GM18861 (cell line): ENCODE results near the gene CDH4.

Source experiments
- ATAC-seq: cut with Tn5 transposase; IDR thresholded peaks from one replicate; pipeline ENCODE4 v1.9.1; 2021; ENCODE audit not compliant: unreplicated experiment

CDH4 gene

GRCh38 chr20:61528591-61528990, 276.5 kb downstream of the CDH4 start:
- no peak for ATAC-seq

GRCh38 chr20:61529354-61529753, 277.3 kb downstream of the CDH4 start:
- ATAC-seq: no peak

GRCh38 chr20:61531553-61532345, 279.7 kb downstream of the CDH4 start:
- no peak for ATAC-seq

GRCh38 chr20:61532736-61533135, 280.7 kb downstream of the CDH4 start:
- ATAC-seq: no peak

GRCh38 chr20:61533231-61533631, 281.2 kb downstream of the CDH4 start:
- no peak for ATAC-seq

- ATAC-seq: no peak
These were observed 282.3 kb downstream of the CDH4 start for GRCh38 chr20:61534346-61534745.

GRCh38 chr20:61535091-61535490, 283.0 kb downstream of the CDH4 start:
- no peak for ATAC-seq

- ATAC-seq: no peak
These were observed 283.5 kb downstream of the CDH4 start for GRCh38 chr20:61535536-61535935.

GRCh38 chr20:61535956-61536355, 283.9 kb downstream of the CDH4 start:
- no peak for ATAC-seq

GRCh38 chr20:61536671-61537070, 284.6 kb downstream of the CDH4 start:
- no peak for ATAC-seq

GRCh38 chr20:61537239-61538182, 285.4 kb downstream of the CDH4 start:
- ATAC-seq: no peak

GRCh38 chr20:61538183-61538942, 286.3 kb downstream of the CDH4 start:
- ATAC-seq: no peak

GRCh38 chr20:61538943-61539265, 286.8 kb downstream of the CDH4 start:
- no peak for ATAC-seq

- no peak for ATAC-seq
These were observed 287.8 kb downstream of the CDH4 start for GRCh38 chr20:61539706-61540360.

GRCh38 chr20:61541537-61541936, 289.5 kb downstream of the CDH4 start:
- ATAC-seq: no peak

GRCh38 chr20:61543086-61543485, 291.0 kb downstream of the CDH4 start:
- ATAC-seq: no peak

GRCh38 chr20:61543931-61544745, 292.1 kb downstream of the CDH4 start:
- ATAC-seq: no peak

- no peak for ATAC-seq
These were observed 293.1 kb downstream of the CDH4 start for GRCh38 chr20:61544910-61545889.

- no peak for ATAC-seq
These were observed 294.6 kb downstream of the CDH4 start for GRCh38 chr20:61546641-61547040.
